ENCODE data around the gene RPS5. TPM values are rescaled to one million over a fixed set of nuclear protein-coding genes. Genes with fewer than 3 reads are reported as not detected.

RPS5 gene
- total RNA-seq, 1 donor from 2014 or later = 634 TPM

GRCh38 chr19:58395979-58396627 is 9.0 kb downstream of the RPS5 start:
- Mint-ChIP-seq H3K4me1 (ENCODE audit: low read depth) (peaks cover 10% of the 10 kb centered on the region), H3K27me3 (ENCODE audit: low read depth) (no peaks in the 10 kb centered on the region), H3K27ac (ENCODE audit: unreplicated experiment) (peak overlapping the region; percentile 66), H3K9me3 (ENCODE audit: low read depth) (no peaks in the 10 kb centered on the region), H3K4me3 (ENCODE audit: unreplicated experiment) (no peak overlapping the region), H3K36me3 (ENCODE audit: low read depth) (peaks cover 17% of the 10 kb centered on the region)
- TF ChIP-seq CTCF (IDR thresholded peaks at IDR 0.05) = no peak
- no peak for DNase-seq (ENCODE audit: low spot score)

GRCh38 chr19:58396691-58397532 is 9.8 kb downstream of the RPS5 start:
- no peak overlapping the region for H3K4me3 Mint-ChIP-seq (ENCODE audit: unreplicated experiment)
- DNase-seq (ENCODE audit: low spot score) = no peak

GRCh38 chr19:58397533-58398037 is 10.5 kb downstream of the RPS5 start:
- Mint-ChIP-seq H3K27me3 (ENCODE audit: low read depth) (no peaks in the 10 kb centered on the region), H3K9me3 (ENCODE audit: low read depth) (no peaks in the 10 kb centered on the region), H3K27ac (ENCODE audit: unreplicated experiment) (no peak overlapping the region), H3K4me1 (ENCODE audit: low read depth) (peaks cover 13% of the 10 kb centered on the region), H3K4me3 (ENCODE audit: unreplicated experiment) (no peak overlapping the region), H3K36me3 (ENCODE audit: low read depth) (peaks cover 16% of the 10 kb centered on the region)
- TF ChIP-seq CTCF (IDR thresholded peaks at IDR 0.05) = no peak
- DNase-seq (ENCODE audit: low spot score) = peak; percentile 74

More at GRCh38 chr19:58396691-58397532, 9.8 kb downstream of the RPS5 start:
- Mint-ChIP-seq H3K36me3 (ENCODE audit: low read depth) (peaks cover 16% of the 10 kb centered on the region), H3K4me1 (ENCODE audit: low read depth) (peaks cover 13% of the 10 kb centered on the region), H3K27ac (ENCODE audit: unreplicated experiment) (no peak overlapping the region), H3K9me3 (ENCODE audit: low read depth) (no peaks in the 10 kb centered on the region), H3K27me3 (ENCODE audit: low read depth) (no peaks in the 10 kb centered on the region)
- no peak for TF ChIP-seq CTCF (IDR thresholded peaks at IDR 0.05)

GRCh38 chr19:58398087-58398486 is 11.0 kb downstream of the RPS5 start:
- Mint-ChIP-seq H3K4me3 (ENCODE audit: unreplicated experiment) (no peak overlapping the region), H3K27ac (ENCODE audit: unreplicated experiment) (no peak overlapping the region), H3K4me1 (ENCODE audit: low read depth) (peaks cover 13% of the 10 kb centered on the region), H3K36me3 (ENCODE audit: low read depth) (peaks cover 12% of the 10 kb centered on the region), H3K9me3 (ENCODE audit: low read depth) (no peaks in the 10 kb centered on the region), H3K27me3 (ENCODE audit: low read depth) (no peaks in the 10 kb centered on the region)
- no peak for DNase-seq (ENCODE audit: low spot score)
- TF ChIP-seq CTCF (IDR thresholded peaks at IDR 0.05) = no peak

- no peak for TF ChIP-seq CTCF (IDR thresholded peaks at IDR 0.05)
- Mint-ChIP-seq H3K27me3 (ENCODE audit: low read depth) (no peaks in the 10 kb centered on the region), H3K27ac (ENCODE audit: unreplicated experiment) (no peak overlapping the region), H3K4me1 (ENCODE audit: low read depth) (peaks cover 16% of the 10 kb centered on the region), H3K36me3 (ENCODE audit: low read depth) (peaks cover 11% of the 10 kb centered on the region), H3K9me3 (ENCODE audit: low read depth) (no peaks in the 10 kb centered on the region), H3K4me3 (ENCODE audit: unreplicated experiment) (no peak overlapping the region)
- DNase-seq (ENCODE audit: low spot score) = peak; percentile 77
Observed at GRCh38 chr19:58398545-58398944, 11.5 kb downstream of the RPS5 start.

Data from chondrocyte (in vitro differentiated cells).